ENCODE results near the gene GRIK4. TPM values are rescaled to one million over a fixed set of nuclear protein-coding genes. Genes with fewer than 3 reads are reported as not detected.

Gene GRIK4
- total and polyA plus RNA-seq, 2 of the 4 experiments (the other 2 are of a cell fraction) = 0.18 to 0.38 TPM

GRCh38 chr11:120771551-120772060, 260.1 kb downstream of the GRIK4 start:
- dilution Hi-C loops (cut with HindIII; ENCODE audit: low sequenced_read_pairs, unreplicated experiment) = no loop called here
- BruUV-seq (replicated peaks) = no TSS peak
- CTCF ChIA-PET = no interaction called here

More at GRCh38 chr11:120771551-120772060, 260.1 kb downstream of the GRIK4 start:
- Histone ChIP-seq H2BK5ac (ENCODE audit: low read depth, low read length, poor library complexity, severe bottlenecking) (no peak overlapping the region), H2BK20ac (ENCODE audit: low read depth, low read length) (no peak overlapping the region), H3K4ac (ENCODE audit: low read depth, low read length) (no peak overlapping the region), H3K27me3 (ENCODE audit: control insufficient read depth, insufficient read depth, low read length) (peaks cover 4% of the 10 kb centered on the region), H2AK9ac (replicated peaks; ENCODE audit: low read depth, low read length, poor library complexity) (no peak overlapping the region), H4K5ac (ENCODE audit: low read depth, low read length) (no peak overlapping the region), H3K27ac (ENCODE audit: insufficient read depth, low read length) (no peak overlapping the region), H4K91ac (ENCODE audit: insufficient read depth, low read depth, low read length) (no peak overlapping the region), H3K36me3 (ENCODE audit: control insufficient read depth, insufficient read depth, low read length) (no peaks in the 10 kb centered on the region), H3K4me2 (ENCODE audit: low read depth, low read length) (no peak overlapping the region), H3K9me1 (ENCODE audit: insufficient read depth, low read length) (no peaks in the 10 kb centered on the region), H2BK120ac (ENCODE audit: low read depth, low read length) (no peak overlapping the region), H2AFZ (replicated peaks; ENCODE audit: low read length, poor library complexity) (no peak overlapping the region), H3K9ac (ENCODE audit: low read depth, low read length) (no peak overlapping the region), H3K18ac (ENCODE audit: low read depth, low read length) (no peak overlapping the region), H3K14ac (replicated peaks; ENCODE audit: low read depth, low read length) (no peak overlapping the region), H3K4me1 (ENCODE audit: control insufficient read depth, insufficient read depth, low read length) (no peaks in the 10 kb centered on the region), H3K4me3 (ENCODE audit: insufficient read depth, low read depth, low read length) (no peak overlapping the region), H3K23ac (ENCODE audit: low read depth, low read length) (no peak overlapping the region), H4K8ac (ENCODE audit: low read depth in 2 of 2, low read length in 2 of 2) (no peak overlapping the region), H3K79me1 (ENCODE audit: low read depth in 1 of 2, low read length in 2 of 2) (no peaks in the 10 kb centered on the region), H4K20me1 (ENCODE audit: insufficient read depth, low read length) (no peaks in the 10 kb centered on the region), H2BK15ac (ENCODE audit: low read depth, low read length) (no peak overlapping the region), H2AK5ac (ENCODE audit: low read depth, low read length) (no peak overlapping the region), H3K56ac (ENCODE audit: extremely low read depth, insufficient read depth, low read length) (no peak overlapping the region), H3K9me3 (ENCODE audit: control insufficient read depth, insufficient read depth, low read length) (no peaks in the 10 kb centered on the region; the same call in 1 of the 2 replicates)
- POLR2A ChIA-PET (ENCODE audit: unreplicated experiment) = no interaction called here
- DNase-seq = no peak
- TF ChIP-seq MAZ (IDR thresholded peaks at IDR 0.05; ENCODE audit: borderline replicate concordance, low read depth, low read length) = no peak
- no peak for TF ChIP-seq CEBPB (IDR thresholded peaks at IDR 0.05; ENCODE audit: low read depth, low read length)
- no peak for TF ChIP-seq MXI1 (IDR thresholded peaks at IDR 0.05; ENCODE audit: borderline replicate concordance, low read depth, low read length)
- no peak for TF ChIP-seq MAFK (IDR thresholded peaks at IDR 0.05; ENCODE audit: low read depth, low read length)
- no peak for TF ChIP-seq FOS (IDR thresholded peaks at IDR 0.05; ENCODE audit: low read depth, low read length)
- TF ChIP-seq RFX5 (IDR thresholded peaks at IDR 0.05; ENCODE audit: low read depth, low read length) = no peak
- TF ChIP-seq USF2 (IDR thresholded peaks at IDR 0.05; ENCODE audit: low read depth, low read length) = no peak
- no peak for TF ChIP-seq ELK1 (IDR thresholded peaks at IDR 0.05; ENCODE audit: borderline replicate concordance, low read depth, low read length)
- ATAC-seq (ENCODE audit: low read depth) = no peak
- in situ Hi-C loops (cut with MboI; ENCODE audit: low sequenced_read_pairs) (no loop called here), intact Hi-C loops (cut with micrococcal nuclease) (no loop called here)
